Renal cortex interstitium (tissue), 11 donors: Measurements from ENCODE around the gene CDC7. TPM values are rescaled to one million over a fixed set of nuclear protein-coding genes. Genes with fewer than 3 reads are reported as not detected.

ENCODE experiments used
- DNase-seq, 11 donors: peaks; one replicate each; pipeline ENCODE4 v3.0.0-alpha.2; 2013; ENCODE audit warnings: low read depth in 9 of 11, low spot score in 4 of 11; ENCODE audit errors: extremely low read depth in 1 of 11
- polyA plus RNA-seq, 3 donors: library from polyadenylated mRNA; unstranded; fragments of 120-200 nt; gene quantifications; one replicate each; pipeline ENCODE4 v1.2.1, GENCODE V29; 2013; ENCODE audit not compliant: insufficient read length in 3 of 3

Gene CDC7
- polyA plus RNA-seq, 3 donors, result 25.5 to 31.9 (median 27.4) TPM

DNA sequence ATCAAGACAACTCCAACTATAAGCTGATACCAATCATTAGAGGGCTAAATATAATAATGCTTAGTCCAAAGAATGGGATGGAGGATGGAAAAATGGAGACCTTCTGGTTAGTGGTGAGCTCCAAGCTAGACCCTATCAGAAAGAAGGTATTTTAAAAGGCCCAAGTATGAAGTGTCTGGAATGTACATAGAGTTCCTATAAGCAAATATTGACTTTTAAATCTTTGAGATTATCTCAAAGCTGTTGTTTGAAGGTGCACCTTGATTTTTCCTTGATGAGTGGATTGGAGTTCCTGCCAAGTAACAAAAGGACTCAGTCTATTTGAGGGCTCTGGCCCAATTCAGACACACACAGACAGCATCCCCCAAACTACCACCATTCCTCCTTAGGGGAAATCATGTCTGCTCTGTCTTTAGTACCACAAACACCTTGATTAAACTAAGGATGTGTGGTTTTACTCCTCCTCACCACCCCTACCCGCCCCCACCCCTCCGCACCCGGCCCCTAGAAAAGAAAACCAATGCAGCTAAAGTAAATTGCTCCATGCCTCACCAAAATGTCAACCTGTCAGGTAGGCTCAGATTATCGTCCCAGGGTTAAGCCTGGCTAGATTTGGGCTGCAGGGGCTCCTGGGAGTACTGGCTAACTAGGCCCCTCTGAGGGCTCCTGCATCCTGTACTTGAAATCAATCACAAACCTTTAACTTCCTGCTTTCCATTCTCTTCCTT lies 59.4 kb downstream of the CDC7 start:
- no peak for DNase-seq

DNA sequence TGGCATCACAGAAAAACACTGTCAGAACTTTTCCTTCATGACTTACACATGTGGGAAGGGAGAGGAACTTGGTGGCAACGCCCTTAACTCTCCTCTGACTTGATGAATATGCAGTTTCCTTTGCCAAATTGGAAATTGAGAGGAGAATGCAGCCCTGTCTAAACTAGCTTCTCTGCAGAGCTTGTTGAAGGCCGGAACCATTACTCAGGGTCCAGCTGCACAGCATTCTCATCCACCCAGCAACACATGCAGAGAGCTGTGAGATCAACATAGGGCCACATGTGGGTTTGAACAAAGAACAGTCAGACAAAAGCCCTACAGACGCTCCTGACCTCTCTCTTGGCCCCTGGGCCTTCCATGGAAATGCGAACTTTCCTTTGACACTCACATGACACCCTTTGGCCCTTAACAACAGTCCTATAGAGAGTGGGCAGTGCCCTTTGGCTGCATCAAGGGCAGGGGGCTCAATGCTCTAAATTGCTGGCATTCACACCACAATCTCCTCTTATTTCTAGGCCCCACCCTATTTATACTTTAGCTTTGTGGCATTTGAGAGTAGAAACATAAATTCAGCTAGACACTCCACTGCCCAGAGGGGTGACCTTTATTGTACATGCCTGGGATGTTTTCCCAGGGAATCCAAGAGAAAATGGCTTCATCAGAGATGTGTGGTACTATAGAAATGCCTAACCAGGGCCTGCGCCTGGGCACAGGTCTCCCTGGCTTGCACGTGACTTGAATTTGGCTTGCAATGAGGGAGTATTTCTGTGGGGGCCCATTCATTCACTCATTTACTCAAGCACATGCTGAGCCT lies 64.4 kb downstream of the CDC7 start:
- DNase-seq, result no peak

- no peak for DNase-seq
Measured at GRCh38 chr1:91567583-91567982, 66.9 kb downstream of the CDC7 start.

- no peak for DNase-seq
Measured at GRCh38 chr1:91568261-91568660, 67.6 kb downstream of the CDC7 start.

GRCh38 chr1:91569411-91570119 lies 68.9 kb downstream of the CDC7 start:
- no peak for DNase-seq

DNA sequence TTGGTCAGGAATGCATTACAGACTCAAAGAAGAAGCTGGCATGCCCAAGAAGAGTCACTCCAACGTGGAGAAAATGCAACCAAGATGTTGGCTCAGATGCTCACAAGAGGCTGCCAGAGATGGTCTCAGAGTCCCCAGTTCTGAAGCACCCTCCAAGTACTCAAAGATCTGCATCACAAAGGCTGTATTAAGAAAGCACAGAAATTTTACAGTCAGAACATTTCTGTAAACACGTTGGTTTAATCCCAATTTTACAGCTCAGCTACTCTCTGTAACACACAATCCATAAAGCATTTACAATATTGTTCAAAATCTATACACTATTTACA lies 69.4 kb downstream of the CDC7 start:
- DNase-seq, result no peak

DNA sequence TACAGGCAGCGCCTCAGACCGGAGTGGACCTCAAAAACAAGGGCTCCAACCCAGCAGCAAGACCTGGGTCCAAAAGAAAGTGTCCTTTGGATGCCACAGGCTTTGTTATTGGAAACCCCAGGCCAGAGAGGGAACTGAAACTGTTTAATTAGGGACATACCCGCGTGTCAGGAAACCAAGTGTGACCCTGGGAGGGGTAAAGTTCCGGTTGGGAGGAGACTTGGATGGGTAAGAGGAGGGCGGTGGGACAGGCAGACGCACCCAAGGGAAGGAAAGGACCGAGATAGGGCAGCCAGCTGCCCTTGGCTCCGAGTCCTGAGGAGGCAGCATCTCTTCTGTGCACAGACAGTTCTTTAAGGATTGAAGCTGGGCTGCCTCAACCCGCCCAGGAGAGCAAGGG lies 71.4 kb downstream of the CDC7 start:
- DNase-seq, result no peak

Other genes starting within 250 kb of the CDC7 start
- gene HFM1, start 96.0 kb upstream of the CDC7 start, polyA plus RNA-seq, result 10 to 100 TPM in 1 of 3 donors, 1 to 10 TPM in 2; 5.0 to 10.2 (median 8.2) TPM